ENCODE results near the gene DYNC1I1. TPM values are rescaled to one million over a fixed set of nuclear protein-coding genes. Genes with fewer than 3 reads are reported as not detected.
A peak's percentile ranks its signal among the peaks of the same experiment; 100 is the strongest.

The DYNC1I1 gene
- total RNA-seq, 4 donors from 2014 or later, result 1.9 to 6.7 (median 5.8) TPM

DNA sequence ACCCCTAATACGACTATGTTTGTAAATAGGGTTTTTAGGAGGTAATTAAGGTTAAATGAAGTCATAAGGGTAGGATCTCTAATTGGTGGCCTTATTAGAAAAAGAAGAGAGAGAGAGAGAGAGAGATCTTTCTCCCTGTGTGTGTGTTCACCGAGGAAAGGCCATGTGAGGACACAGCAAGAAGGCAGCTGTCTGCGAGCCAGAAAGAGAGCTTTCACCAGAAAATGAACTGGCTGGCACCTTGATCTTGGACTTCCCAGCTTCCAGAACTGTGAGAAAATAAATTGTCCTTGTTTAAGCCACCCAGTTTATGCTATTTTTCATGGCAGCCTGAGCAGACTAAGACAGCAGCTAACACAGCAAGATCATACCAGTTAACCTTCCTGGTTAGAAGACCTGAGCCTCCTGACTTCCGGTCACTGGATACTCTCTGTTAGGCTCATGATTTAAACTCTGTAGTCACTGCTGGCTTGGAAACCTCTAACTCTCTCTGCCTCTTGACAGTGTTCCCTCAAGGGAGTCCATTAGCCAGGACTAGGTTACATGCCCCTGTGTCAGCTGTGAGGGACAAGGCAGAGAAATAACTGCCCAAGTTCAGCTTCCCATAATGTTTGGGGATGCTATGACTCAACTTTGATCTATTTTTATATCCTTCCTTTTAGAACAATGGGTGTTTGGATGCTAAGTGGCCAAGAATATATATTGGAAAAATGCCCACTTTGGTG lies 102.3 kb downstream of the DYNC1I1 start:
- no peak for DNase-seq (ENCODE audit: low spot score in 2 of 2)
- H3K27me3 ChIP-seq, result no peaks in the 10 kb centered on the region
- WGBS, result 83% methylated on average over 4 of the region's 4 CpGs
- no peak overlapping the region for H3K4me3 ChIP-seq
- TF ChIP-seq EP300 (IDR thresholded peaks at IDR 0.05) (no peak), POLR2A (IDR thresholded peaks at IDR 0.05) (no peak), POLR2AphosphoS5 (IDR thresholded peaks at IDR 0.05) (no peak)
- TF ChIP-seq, protein P1, sequence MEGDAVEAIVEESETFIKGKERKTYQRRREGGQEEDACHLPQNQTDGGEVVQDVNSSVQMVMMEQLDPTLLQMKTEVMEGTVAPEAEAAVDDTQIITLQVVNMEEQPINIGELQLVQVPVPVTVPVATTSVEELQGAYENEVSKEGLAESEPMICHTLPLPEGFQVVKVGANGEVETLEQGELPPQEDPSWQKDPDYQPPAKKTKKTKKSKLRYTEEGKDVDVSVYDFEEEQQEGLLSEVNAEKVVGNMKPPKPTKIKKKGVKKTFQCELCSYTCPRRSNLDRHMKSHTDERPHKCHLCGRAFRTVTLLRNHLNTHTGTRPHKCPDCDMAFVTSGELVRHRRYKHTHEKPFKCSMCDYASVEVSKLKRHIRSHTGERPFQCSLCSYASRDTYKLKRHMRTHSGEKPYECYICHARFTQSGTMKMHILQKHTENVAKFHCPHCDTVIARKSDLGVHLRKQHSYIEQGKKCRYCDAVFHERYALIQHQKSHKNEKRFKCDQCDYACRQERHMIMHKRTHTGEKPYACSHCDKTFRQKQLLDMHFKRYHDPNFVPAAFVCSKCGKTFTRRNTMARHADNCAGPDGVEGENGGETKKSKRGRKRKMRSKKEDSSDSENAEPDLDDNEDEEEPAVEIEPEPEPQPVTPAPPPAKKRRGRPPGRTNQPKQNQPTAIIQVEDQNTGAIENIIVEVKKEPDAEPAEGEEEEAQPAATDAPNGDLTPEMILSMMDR (IDR thresholded peaks at IDR 0.05), result no peak
- H3K36me3 ChIP-seq, result no peaks in the 10 kb centered on the region
- no peaks in the 10 kb centered on the region for H3K9me3 ChIP-seq
- H3K4me1 ChIP-seq, result no peaks in the 10 kb centered on the region
- peak overlapping the region; percentile 5 for H3K27ac ChIP-seq

- no peaks in the 10 kb centered on the region for H3K27me3 ChIP-seq
- no peaks in the 10 kb centered on the region for H3K4me1 ChIP-seq
- TF ChIP-seq POLR2AphosphoS5 (IDR thresholded peaks at IDR 0.05), result no peak
- TF ChIP-seq POLR2A (IDR thresholded peaks at IDR 0.05), result no peak
- H3K9me3 ChIP-seq, result no peaks in the 10 kb centered on the region
- DNase-seq (ENCODE audit: low spot score in 2 of 2), result no peak
- H3K27ac ChIP-seq, result no peak overlapping the region
- H3K36me3 ChIP-seq, result no peaks in the 10 kb centered on the region
- H3K4me3 ChIP-seq, result no peak overlapping the region
Observed at GRCh38 chr7:95875519-95875918, 103.2 kb downstream of the DYNC1I1 start.

DNA sequence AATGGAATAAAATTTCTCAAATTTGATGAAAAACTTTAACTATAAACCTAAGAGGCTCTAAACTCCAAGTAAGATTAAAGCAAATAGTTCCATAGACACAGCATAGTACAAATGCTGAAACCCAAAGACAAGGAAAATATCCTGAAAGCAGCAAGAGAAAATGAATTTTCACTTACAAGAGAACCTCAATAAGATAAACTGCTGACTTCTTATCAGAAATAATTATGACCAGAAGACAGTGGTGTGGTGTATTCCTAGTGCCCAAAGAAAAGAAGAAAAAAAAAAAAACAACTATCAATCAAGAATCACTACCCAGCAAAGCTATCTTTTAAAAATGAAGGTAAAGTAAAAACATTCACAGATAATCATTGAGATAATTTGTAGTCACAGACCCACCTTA lies 106.3 kb downstream of the DYNC1I1 start:
- Histone ChIP-seq H3K4me1 (no peaks in the 10 kb centered on the region), H3K27ac (no peak overlapping the region), H3K36me3 (no peaks in the 10 kb centered on the region), H3K9me3 (no peaks in the 10 kb centered on the region), H3K27me3 (no peaks in the 10 kb centered on the region), H3K4me3 (no peak overlapping the region)
- DNase-seq (ENCODE audit: low spot score in 2 of 2), result no peak
- TF ChIP-seq POLR2A (IDR thresholded peaks at IDR 0.05) (no peak), EP300 (IDR thresholded peaks at IDR 0.05) (no peak), POLR2AphosphoS5 (IDR thresholded peaks at IDR 0.05) (no peak)
- TF ChIP-seq, protein P1 (IDR thresholded peaks at IDR 0.05), result no peak

GRCh38 chr7:95881597-95881996 lies 109.2 kb downstream of the DYNC1I1 start:
- H3K4me3 ChIP-seq, result no peak overlapping the region
- H3K27ac ChIP-seq, result no peak overlapping the region
- no peaks in the 10 kb centered on the region for H3K9me3 ChIP-seq
- WGBS, result 43% methylated on average over 1 of the region's 1 CpG
- no peak for DNase-seq (ENCODE audit: low spot score in 2 of 2)
- TF ChIP-seq, protein P1 (IDR thresholded peaks at IDR 0.05), result no peak
- no peak for TF ChIP-seq EP300 (IDR thresholded peaks at IDR 0.05)
- no peak for TF ChIP-seq POLR2AphosphoS5 (IDR thresholded peaks at IDR 0.05)
- TF ChIP-seq POLR2A (IDR thresholded peaks at IDR 0.05), result no peak
- H3K4me1 ChIP-seq, result no peaks in the 10 kb centered on the region
- H3K27me3 ChIP-seq, result no peaks in the 10 kb centered on the region
- H3K36me3 ChIP-seq, result no peaks in the 10 kb centered on the region

- Histone ChIP-seq H3K4me3 (no peak overlapping the region), H3K36me3 (no peaks in the 10 kb centered on the region)
- WGBS, result 65% methylated on average over 3 of the region's 3 CpGs
Observed at GRCh38 chr7:95883217-95883616, 110.9 kb downstream of the DYNC1I1 start.

More at GRCh38 chr7:95883217-95883616, 110.9 kb downstream of the DYNC1I1 start:
- Histone ChIP-seq H3K27ac (no peak overlapping the region), H3K27me3 (no peaks in the 10 kb centered on the region), H3K4me1 (no peaks in the 10 kb centered on the region), H3K9me3 (no peaks in the 10 kb centered on the region)
- DNase-seq (ENCODE audit: low spot score in 2 of 2), result no peak
- TF ChIP-seq EP300 (IDR thresholded peaks at IDR 0.05), result no peak
- TF ChIP-seq, protein P1 (IDR thresholded peaks at IDR 0.05), result no peak
- no peak for TF ChIP-seq POLR2A (IDR thresholded peaks at IDR 0.05)
- no peak for TF ChIP-seq POLR2AphosphoS5 (IDR thresholded peaks at IDR 0.05)

Data from suprapubic skin (tissue), 4 donors.